Kidney epithelial cell (primary cell): ENCODE results near the gene NAT9. TPM values are rescaled to one million over a fixed set of nuclear protein-coding genes. Genes with fewer than 3 reads are reported as not detected.

Experiments
- DNase-seq: peaks from one replicate; pipeline ENCODE4 v3.0.0-alpha.2; 2010; ENCODE audit warnings: low read depth
- H3K27me3 ChIP-seq: 2 replicates; pipeline ENCODE4 v1.6.0; 2011; ENCODE audit warnings: low read length; ENCODE audit not compliant: control insufficient read depth, insufficient read depth
- H3K36me3 ChIP-seq: 2 replicates; pipeline ENCODE4 v1.5.1; 2011; ENCODE audit warnings: low read length; ENCODE audit not compliant: control insufficient read depth, insufficient read depth
- H3K4me3 ChIP-seq: 2 replicates; pipeline ENCODE4 v1.5.1; 2011; ENCODE audit warnings: low read depth, mild to moderate bottlenecking, control low read depth, low read length
- CTCF ChIP-seq: IDR thresholded peaks from 2 replicates; pipeline ENCODE4 v1.5.1; 2011; ENCODE audit warnings: mild to moderate bottlenecking, moderate library complexity, low read length, control low read depth, inconsistent platforms; ENCODE audit not compliant: insufficient read depth, poor library complexity, severe bottlenecking
- total RNA-seq: library from RNA; depleted of rRNA; stranded (reverse); fragments of >200 nt; gene quantifications from 2 replicates; pipeline ENCODE4 v1.2.3, GENCODE V29; 2015

The NAT9 gene
- total RNA-seq, 1 donor from 2014 or later, result 30.7 TPM

- no peak for DNase-seq
- Histone ChIP-seq H3K4me3 (no peak overlapping the region), H3K27me3 (no peaks in the 10 kb centered on the region), H3K36me3 (no peaks in the 10 kb centered on the region)
- TF ChIP-seq CTCF, result no peak
Measured at GRCh38 chr17:74757931-74758847, 18.0 kb downstream of the NAT9 start.

DNA sequence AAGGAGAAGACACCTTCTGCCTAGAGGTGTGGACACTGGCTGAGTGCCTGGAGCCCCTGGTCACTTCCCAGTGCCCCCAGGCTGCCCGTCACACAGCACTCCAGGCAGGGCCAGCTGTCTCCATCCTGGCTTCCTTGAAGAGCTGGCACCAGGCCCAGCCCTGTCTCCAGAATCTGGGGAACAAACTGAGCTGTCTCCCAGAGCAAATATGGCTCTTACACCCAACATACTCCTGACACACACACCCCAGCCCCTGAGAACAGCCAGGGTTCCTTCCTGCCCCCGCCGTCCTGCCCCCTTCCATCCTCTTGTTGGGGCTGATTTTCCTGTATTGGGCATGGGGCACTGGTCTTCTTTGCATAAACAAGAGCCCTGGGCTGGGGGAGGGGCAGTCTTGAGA is 18.6 kb downstream of the NAT9 start:
- TF ChIP-seq CTCF, result no peak
- Histone ChIP-seq H3K4me3 (no peak overlapping the region), H3K36me3 (no peaks in the 10 kb centered on the region), H3K27me3 (no peaks in the 10 kb centered on the region)
- DNase-seq, result no peak

GRCh38 chr17:74756891-74757290 is 19.3 kb downstream of the NAT9 start:
- no peak for TF ChIP-seq CTCF
- Histone ChIP-seq H3K36me3 (no peaks in the 10 kb centered on the region), H3K27me3 (no peaks in the 10 kb centered on the region), H3K4me3 (no peak overlapping the region)
- no peak for DNase-seq

DNA sequence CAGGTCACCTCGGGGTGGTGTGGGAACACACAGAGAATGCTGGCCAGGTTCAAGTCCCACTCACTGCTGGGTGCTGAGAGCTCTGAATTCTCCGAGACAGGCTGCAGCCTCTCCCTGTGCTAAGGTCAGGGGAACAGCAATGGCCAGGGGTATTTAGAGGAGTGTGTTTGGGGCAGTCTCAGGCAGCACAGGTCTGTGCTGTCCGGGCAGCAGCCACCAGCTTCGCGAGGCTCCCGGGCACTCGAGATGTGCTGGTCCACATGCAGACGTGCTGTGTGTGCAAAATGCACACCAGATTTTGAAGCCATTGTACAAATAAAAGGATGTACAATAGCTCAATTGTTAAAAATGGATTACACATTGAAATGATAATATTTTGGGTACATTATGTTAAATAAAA is 20.6 kb downstream of the NAT9 start:
- no peaks in the 10 kb centered on the region for H3K27me3 ChIP-seq
- H3K36me3 ChIP-seq, result no peaks in the 10 kb centered on the region
- no peak for TF ChIP-seq CTCF
- no peak for DNase-seq
- no peak overlapping the region for H3K4me3 ChIP-seq

- no peaks in the 10 kb centered on the region for H3K36me3 ChIP-seq
- no peak overlapping the region for H3K4me3 ChIP-seq
- DNase-seq, result no peak
- no peaks in the 10 kb centered on the region for H3K27me3 ChIP-seq
- no peak for TF ChIP-seq CTCF
Measured at GRCh38 chr17:74754832-74755231, 21.3 kb downstream of the NAT9 start.
